PC-9 (cell line): ENCODE results near the gene HBA1. TPM values are rescaled to one million over a fixed set of nuclear protein-coding genes. Genes with fewer than 3 reads are reported as not detected.
A peak's percentile ranks its signal among the peaks of the same experiment; 100 is the strongest.
"Not testable (repeated sequence)": the region's sequence is repeated elsewhere in the genome, so short reads cannot be mapped to it uniquely, and the experiment has no call there.

Experiments used
- BruUV-seq: library from RNA; stranded (reverse); fragments of 400-500 nt; replicated peaks from 2 replicates; lab custom pipeline; 2021; lab: Mats Ljungman, UMichigan
- CTCF ChIA-PET: fragments of 300-600 bp; sonication (Branson Sonifier 250); formaldehyde crosslinking; loops from one replicate; lab custom pipeline; 2022; ENCODE audit warnings: antibody characterized with exemption; lab: Charles Lee
- POLR2A ChIA-PET: fragments of 300-600 bp; sonication (Branson Sonifier 250); formaldehyde crosslinking; loops from one replicate; lab custom pipeline; 2022; ENCODE audit warnings: antibody characterized with exemption; ENCODE audit not compliant: unreplicated experiment; lab: Charles Lee
- DNase-seq, 2 experiments: peaks; one replicate each; pipeline versions ENCODE4 v3.0.0 to v3.0.0-alpha.2; 2015 to 2022; ENCODE audit warnings: mixed read lengths in 1 of 2
- H2AFZ ChIP-seq: fragments of 200-600 bp; sonication (generic); 2 replicates; pipeline ENCODE4 v1.8.1; 2017; ENCODE audit warnings: antibody characterized with exemption
- H3F3A ChIP-seq: fragments of 200-600 bp; sonication (generic); 2 replicates; pipeline ENCODE4 v1.8.1; 2017; ENCODE audit warnings: antibody characterized with exemption, mild to moderate bottlenecking, low read depth; ENCODE audit not compliant: insufficient read depth
- H3K27ac ChIP-seq: fragments of 200-600 bp; sonication (generic); 2 replicates; pipeline ENCODE4 v1.6.1; 2016; ENCODE audit warnings: mixed run types
- H3K27me3 ChIP-seq: fragments of 200-600 bp; sonication (generic); 2 replicates; pipeline ENCODE4 v1.6.1; 2016; ENCODE audit warnings: low read depth, mixed run types; ENCODE audit not compliant: insufficient read depth
- H3K36me3 ChIP-seq: fragments of 200-600 bp; sonication (generic); 2 replicates; pipeline ENCODE4 v1.6.1; 2016; ENCODE audit warnings: low read depth, mixed run types
- H3K4me1 ChIP-seq: fragments of 200-600 bp; sonication (generic); replicated peaks from 2 replicates; pipeline ENCODE4 v1.6.1; 2016; ENCODE audit warnings: mixed run types; ENCODE audit not compliant: insufficient read depth
- H3K4me2 ChIP-seq: fragments of 200-600 bp; sonication (generic); 2 replicates; pipeline ENCODE4 v1.6.1; 2017; ENCODE audit warnings: mixed run types
- H3K4me3 ChIP-seq: fragments of 200-600 bp; sonication (generic); 2 replicates; pipeline ENCODE4 v1.6.1; 2016; ENCODE audit warnings: mixed run types
- H3K79me2 ChIP-seq: fragments of 200-600 bp; sonication (generic); 2 replicates; pipeline ENCODE4 v1.6.1; 2017; ENCODE audit warnings: low read depth, mixed run types
- H3K9me2 ChIP-seq: fragments of 200-600 bp; sonication (generic); 2 replicates; pipeline ENCODE4 v1.8.1; 2017; ENCODE audit warnings: mild to moderate bottlenecking; ENCODE audit not compliant: insufficient read depth
- H3K9me3 ChIP-seq: fragments of 200-600 bp; sonication (generic); 2 replicates; pipeline ENCODE4 v1.8.1; 2016; ENCODE audit warnings: low read depth; ENCODE audit not compliant: insufficient read depth
- H4K20me1 ChIP-seq: fragments of 200-600 bp; sonication (generic); 2 replicates; pipeline ENCODE4 v1.8.1; 2017; ENCODE audit not compliant: insufficient read depth
- EZH2 ChIP-seq: fragments of 200-600 bp; sonication (generic); IDR thresholded peaks from 2 replicates; pipeline ENCODE4 v1.8.0; 2017; ENCODE audit warnings: antibody characterized with exemption, low read depth
- intact Hi-C: fragments of 100-400 bp; cut with micrococcal nuclease; formaldehyde crosslinking; loops from one replicate; pipeline ENCODE4 v1.10.0; 2022; ENCODE audit not compliant: unreplicated experiment
- total RNA-seq: library from RNA; stranded (reverse); gene quantifications from 2 replicates; pipeline ENCODE4 v1.2.3, GENCODE V29; 2021
- TF ChIP-seq, protein P1 (sequence below): fragments of 200-600 bp; sonication (generic); conservative IDR thresholded peaks from 2 replicates; pipeline ENCODE4 v1.6.1; 2017; ENCODE audit warnings: mixed run types, antibody characterized with exemption, mild to moderate bottlenecking, moderate library complexity

The HBA1 gene
- total RNA-seq, 1 experiment from 2014 or later = not detected

DNA sequence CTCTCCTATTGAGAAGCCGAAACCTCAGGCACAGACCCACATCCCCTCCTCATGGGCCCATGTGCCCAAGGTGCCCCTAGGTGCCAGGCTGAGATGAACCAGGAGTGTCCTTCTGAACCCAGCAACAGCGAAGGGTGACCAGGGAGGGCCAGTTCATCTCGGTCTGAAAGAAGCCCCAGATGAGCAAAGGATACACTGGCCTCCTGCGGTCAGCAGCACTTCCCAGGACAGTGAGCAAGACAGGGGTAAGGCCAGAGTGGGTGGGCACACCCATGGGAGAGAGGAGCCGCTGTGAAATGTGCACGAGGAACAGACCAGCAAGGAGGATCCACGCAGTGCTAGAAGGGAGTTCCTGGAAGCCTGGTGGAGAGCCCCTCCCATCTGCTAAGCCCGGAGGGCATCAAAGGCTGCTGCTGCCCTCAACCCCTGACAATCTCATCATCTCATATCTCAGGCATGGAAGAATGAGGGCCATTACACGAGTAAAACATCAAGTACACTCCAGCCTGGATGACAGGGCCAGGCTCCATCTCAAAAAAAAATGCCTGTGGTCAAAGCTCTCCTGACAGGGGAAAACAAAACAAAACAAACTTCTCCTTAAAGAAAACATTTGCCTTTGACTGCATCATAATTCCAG is 27.3 kb upstream of the HBA1 start:
- CTCF ChIA-PET = interaction anchor here (0.6 kb wide), 1 partner anchor 11 kb away, joined by 3 read pairs; the partner anchor contains the start of gene NPRL3

DNA sequence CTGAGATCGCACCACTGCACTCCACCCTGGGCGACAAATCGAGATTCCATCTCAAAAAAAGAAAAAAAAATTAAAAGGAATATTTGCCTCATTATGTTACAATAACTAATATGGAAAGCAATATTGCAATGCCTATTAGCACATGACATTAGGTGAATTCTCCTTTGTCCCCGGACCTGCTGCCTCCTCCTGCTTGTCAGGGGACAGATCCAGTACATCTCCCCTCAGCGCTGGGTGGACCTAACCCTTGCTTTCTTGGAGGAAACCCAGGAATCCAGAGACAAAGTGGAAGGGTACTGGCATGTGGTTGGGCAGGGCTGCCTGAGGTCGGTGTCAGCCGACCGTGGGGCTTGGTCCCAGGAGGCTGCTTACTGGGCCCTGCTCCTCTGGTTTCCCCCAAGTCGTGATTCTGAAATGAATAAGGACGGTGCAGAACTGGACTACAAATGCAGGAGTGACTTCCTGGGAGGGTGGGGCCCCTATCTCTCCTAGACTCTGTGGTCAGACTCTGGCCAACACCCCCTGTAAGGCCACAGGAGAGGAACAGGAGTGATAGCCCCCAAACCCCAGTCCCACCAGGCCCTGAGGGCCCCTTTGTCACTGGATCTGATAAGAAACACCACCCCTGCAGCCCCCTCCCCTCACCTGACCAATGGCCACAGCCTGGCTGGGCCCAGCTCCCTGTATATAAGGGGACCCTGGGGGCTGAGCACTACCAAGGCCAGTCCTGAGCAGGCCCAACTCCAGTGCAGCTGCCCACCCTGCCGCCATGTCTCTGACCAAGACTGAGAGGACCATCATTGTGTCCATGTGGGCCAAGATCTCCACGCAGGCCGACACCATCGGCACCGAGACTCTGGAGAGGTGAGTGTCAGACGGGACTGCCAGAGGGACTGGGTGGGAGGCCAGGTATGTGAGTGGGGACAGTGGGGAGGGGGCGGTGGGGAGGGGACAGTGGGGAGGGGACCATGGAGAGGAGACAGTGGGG is 24.0 kb upstream of the HBA1 start, which contains the start of gene HBZ:
Gene HBZ, plus strand, starts transcription at position 504 of the 988 bp plus-strand sequence. Its CDS starts 266 bp downstream, at position 770.
- Histone ChIP-seq H3K9me2 (no peaks in the 10 kb centered on the region), H3K4me3 (no peak within 1 kb of the TSS), H3K9me3 (no peaks in the 10 kb centered on the region), H2AFZ (no peak within 1 kb of the TSS), H3K4me2 (no peak within 1 kb of the TSS), H3K27ac (no peak within 1 kb of the TSS), H3K4me1 (peaks cover 5% of the 10 kb centered on the region; the same call in 1 of the 2 replicates), H3K36me3 (no peaks in the 10 kb centered on the region), H3F3A (peaks cover 30% of the 10 kb centered on the region), H3K27me3 (no peaks in the 10 kb centered on the region), H4K20me1 (no peaks in the 10 kb centered on the region), H3K79me2 (no peaks in the 10 kb centered on the region)
- POLR2A ChIA-PET = no interaction called here
- CTCF ChIA-PET = no interaction called here
- no TSS peak for BruUV-seq
- intact Hi-C loops = no loop called here
- TF ChIP-seq EZH2 = no peak
- no peak for DNase-seq

More for the DNA sequence above, 27.3 kb upstream of the HBA1 start:
- no TSS peak for BruUV-seq
- Histone ChIP-seq H3K27ac (no peak overlapping the region), H3K4me3 (no peak overlapping the region), H2AFZ (no peak overlapping the region), H4K20me1 (no peaks in the 10 kb centered on the region), H3K4me1 (no peaks in the 10 kb centered on the region), H3F3A (peaks cover 15% of the 10 kb centered on the region; the same call in 1 of the 2 replicates), H3K9me3 (no peaks in the 10 kb centered on the region), H3K27me3 (no peaks in the 10 kb centered on the region), H3K79me2 (no peaks in the 10 kb centered on the region), H3K4me2 (0 out of 2 replicates have a peak overlapping the region, but pooled peaks have one; percentile 10), H3K9me2 (no peaks in the 10 kb centered on the region), H3K36me3 (no peaks in the 10 kb centered on the region)
- POLR2A ChIA-PET = no interaction called here
- peak in 1 of 2 experiments; percentile 60 for DNase-seq
- TF ChIP-seq, protein P1, sequence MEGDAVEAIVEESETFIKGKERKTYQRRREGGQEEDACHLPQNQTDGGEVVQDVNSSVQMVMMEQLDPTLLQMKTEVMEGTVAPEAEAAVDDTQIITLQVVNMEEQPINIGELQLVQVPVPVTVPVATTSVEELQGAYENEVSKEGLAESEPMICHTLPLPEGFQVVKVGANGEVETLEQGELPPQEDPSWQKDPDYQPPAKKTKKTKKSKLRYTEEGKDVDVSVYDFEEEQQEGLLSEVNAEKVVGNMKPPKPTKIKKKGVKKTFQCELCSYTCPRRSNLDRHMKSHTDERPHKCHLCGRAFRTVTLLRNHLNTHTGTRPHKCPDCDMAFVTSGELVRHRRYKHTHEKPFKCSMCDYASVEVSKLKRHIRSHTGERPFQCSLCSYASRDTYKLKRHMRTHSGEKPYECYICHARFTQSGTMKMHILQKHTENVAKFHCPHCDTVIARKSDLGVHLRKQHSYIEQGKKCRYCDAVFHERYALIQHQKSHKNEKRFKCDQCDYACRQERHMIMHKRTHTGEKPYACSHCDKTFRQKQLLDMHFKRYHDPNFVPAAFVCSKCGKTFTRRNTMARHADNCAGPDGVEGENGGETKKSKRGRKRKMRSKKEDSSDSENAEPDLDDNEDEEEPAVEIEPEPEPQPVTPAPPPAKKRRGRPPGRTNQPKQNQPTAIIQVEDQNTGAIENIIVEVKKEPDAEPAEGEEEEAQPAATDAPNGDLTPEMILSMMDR = no peak
- TF ChIP-seq EZH2 = no peak
- intact Hi-C loops = no loop called here

DNA sequence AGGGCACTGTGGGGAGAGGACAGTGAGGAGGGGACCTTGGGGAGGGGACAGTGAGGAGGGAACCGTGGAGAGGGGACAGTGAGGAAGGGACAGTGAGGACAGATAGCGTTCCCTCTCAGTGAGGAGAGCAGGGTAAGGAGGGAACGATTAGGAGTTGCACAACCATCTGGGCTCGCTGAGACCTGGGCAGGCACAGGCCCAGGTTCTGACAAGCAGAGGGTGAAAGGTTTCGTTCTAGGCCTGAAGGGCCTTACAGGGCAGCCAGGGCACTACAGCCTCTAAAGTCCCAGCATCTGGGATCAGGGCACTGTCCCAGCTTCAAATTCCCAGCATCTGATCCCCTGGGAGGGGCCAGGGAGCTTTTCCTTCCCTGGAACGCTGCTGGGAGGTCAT is 23.4 kb upstream of the HBA1 start:
- H3K9me3 ChIP-seq, H3K4me1 ChIP-seq, H3K4me3 ChIP-seq, H3K79me2 ChIP-seq, H4K20me1 ChIP-seq, H3K27ac ChIP-seq, POLR2A ChIA-PET, CTCF ChIA-PET, H2AFZ ChIP-seq, H3K9me2 ChIP-seq, H3K27me3 ChIP-seq, BruUV-seq, DNase-seq, H3K4me2 ChIP-seq, H3K36me3 ChIP-seq, intact Hi-C loops: not testable (repeated sequence)
- peaks cover 30% of the 10 kb centered on the region for H3F3A ChIP-seq

DNA sequence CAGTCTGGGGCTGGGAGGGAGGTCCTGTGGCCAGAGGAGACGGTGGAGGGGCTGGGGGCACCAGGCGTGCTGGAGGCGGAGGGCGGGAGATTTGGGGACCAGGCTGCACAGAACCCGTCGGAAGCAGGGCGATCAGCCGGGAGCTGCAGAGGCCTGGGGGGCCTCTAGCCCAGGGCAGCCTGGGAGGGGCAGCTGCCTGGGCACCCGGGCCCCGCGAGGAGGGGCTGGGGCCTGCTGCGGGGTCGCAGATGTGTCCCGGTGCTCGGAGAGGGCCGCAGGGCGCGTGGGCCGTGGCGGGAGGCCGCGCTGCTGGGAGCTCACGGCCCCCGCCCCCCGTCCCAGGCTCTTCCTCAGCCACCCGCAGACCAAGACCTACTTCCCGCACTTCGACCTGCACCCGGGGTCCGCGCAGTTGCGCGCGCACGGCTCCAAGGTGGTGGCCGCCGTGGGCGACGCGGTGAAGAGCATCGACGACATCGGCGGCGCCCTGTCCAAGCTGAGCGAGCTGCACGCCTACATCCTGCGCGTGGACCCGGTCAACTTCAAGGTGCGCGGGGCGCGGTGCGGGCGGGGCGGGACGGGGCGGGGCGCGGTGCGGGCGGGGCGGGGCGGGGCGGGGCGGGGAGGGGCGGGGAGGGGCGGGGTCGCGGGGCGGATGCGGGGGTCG is 22.8 kb upstream of the HBA1 start:
- BruUV-seq, CTCF ChIA-PET, H3K4me2 ChIP-seq, H2AFZ ChIP-seq, H3K4me3 ChIP-seq, intact Hi-C loops, DNase-seq, H3K36me3 ChIP-seq, POLR2A ChIA-PET, H3K27me3 ChIP-seq, H3K9me3 ChIP-seq, H3K9me2 ChIP-seq, H3K79me2 ChIP-seq, H3K27ac ChIP-seq, H4K20me1 ChIP-seq, H3K4me1 ChIP-seq: not testable (repeated sequence)
- H3F3A ChIP-seq = peaks cover 30% of the 10 kb centered on the region
